IMR-90 (cell line): ENCODE results near the gene TMED8. TPM values are rescaled to one million over a fixed set of nuclear protein-coding genes. Genes with fewer than 3 reads are reported as not detected.

Experiments
- ATAC-seq: fragments of 200-7000 bp; cut with Tn5 transposase; 2 replicates; pipeline ENCODE4 v1.9.1; 2020; ENCODE audit warnings: low read depth, mild to moderate bottlenecking, moderate library complexity
- BruUV-seq: library from RNA; stranded (reverse); fragments of 400-500 nt; replicated peaks from 2 replicates; lab custom pipeline; 2021; lab: Mats Ljungman, UMichigan
- CTCF ChIA-PET: fragments of 300-600 bp; formaldehyde crosslinking; extraction: SDS; loops from one replicate; lab custom pipeline; 2021; ENCODE audit warnings: antibody characterized with exemption; lab: Yijun Ruan, JAX
- POLR2A ChIA-PET: fragments of 300-600 bp; sonication (Branson Sonifier 250); formaldehyde crosslinking; loops from one replicate; lab custom pipeline; 2022; ENCODE audit warnings: antibody characterized with exemption; ENCODE audit not compliant: unreplicated experiment; lab: Charles Lee
- DNase-seq: peaks from one replicate; pipeline ENCODE4 v3.0.0; 2013
- H2AFZ ChIP-seq: replicated peaks from 2 replicates; pipeline ENCODE3; 2013; ENCODE audit warnings: low read length, mild to moderate bottlenecking; ENCODE audit not compliant: poor library complexity
- H2AK5ac ChIP-seq: 2 replicates; pipeline ENCODE4 v1.6.1; 2013; ENCODE audit warnings: low read depth, low read length, inconsistent platforms
- H2AK9ac ChIP-seq: replicated peaks from 2 replicates; pipeline ENCODE3; 2013; ENCODE audit warnings: mild to moderate bottlenecking, low read depth, low read length, moderate library complexity; ENCODE audit not compliant: poor library complexity
- H2BK120ac ChIP-seq: 2 replicates; pipeline ENCODE4 v1.6.1; 2013; ENCODE audit warnings: low read depth, low read length, inconsistent platforms
- H2BK15ac ChIP-seq: 3 replicates; pipeline ENCODE4 v1.6.1; 2013; ENCODE audit warnings: low read depth, low read length, inconsistent platforms
- H2BK20ac ChIP-seq: 2 replicates; pipeline ENCODE4 v1.6.1; 2013; ENCODE audit warnings: low read depth, mild to moderate bottlenecking, inconsistent platforms, low read length, moderate library complexity
- H2BK5ac ChIP-seq: 2 replicates; pipeline ENCODE4 v1.6.1; 2013; ENCODE audit warnings: mild to moderate bottlenecking, low read depth, low read length, inconsistent platforms; ENCODE audit not compliant: poor library complexity, severe bottlenecking
- H3K14ac ChIP-seq: replicated peaks from 2 replicates; pipeline ENCODE4 v1.6.1; 2013; ENCODE audit warnings: low read depth, low read length, inconsistent platforms
- H3K18ac ChIP-seq: 2 replicates; pipeline ENCODE4 v1.6.1; 2013; ENCODE audit warnings: low read depth, low read length, control low read depth
- H3K23ac ChIP-seq: 2 replicates; pipeline ENCODE4 v1.6.1; 2013; ENCODE audit warnings: low read depth, low read length, inconsistent platforms
- H3K27ac ChIP-seq: 2 replicates; pipeline ENCODE4 v1.5.1; 2013; ENCODE audit warnings: mild to moderate bottlenecking, control low read depth, low read length; ENCODE audit not compliant: insufficient read depth
- H3K27me3 ChIP-seq: 2 replicates; pipeline ENCODE4 v1.6.1; 2013; ENCODE audit warnings: low read length; ENCODE audit not compliant: control insufficient read depth, insufficient read depth
- H3K36me3 ChIP-seq: 2 replicates; pipeline ENCODE4 v1.6.1; 2013; ENCODE audit warnings: low read length, mixed read lengths; ENCODE audit not compliant: control insufficient read depth, insufficient read depth
- H3K4ac ChIP-seq: 2 replicates; pipeline ENCODE4 v1.6.1; 2013; ENCODE audit warnings: low read depth, low read length, inconsistent platforms
- H3K4me1 ChIP-seq: 2 replicates; pipeline ENCODE4 v1.6.1; 2013; ENCODE audit warnings: low read length, mixed read lengths; ENCODE audit not compliant: control insufficient read depth, insufficient read depth
- H3K4me2 ChIP-seq: 2 replicates; pipeline ENCODE4 v1.6.1; 2013; ENCODE audit warnings: low read depth, mild to moderate bottlenecking, control low read depth, low read length, moderate library complexity
- H3K4me3 ChIP-seq: 2 replicates; pipeline ENCODE4 v1.5.1; 2013; ENCODE audit warnings: low read depth, mild to moderate bottlenecking, control low read depth, low read length, moderate library complexity; ENCODE audit not compliant: insufficient read depth
- H3K56ac ChIP-seq: 2 replicates; pipeline ENCODE4 v1.6.1; 2013; ENCODE audit warnings: low read length, inconsistent platforms; ENCODE audit not compliant: insufficient read depth; ENCODE audit errors: extremely low read depth
- H3K79me1 ChIP-seq, 2 experiments: 2 replicates each; pipeline ENCODE4 v1.6.1; 2013; ENCODE audit warnings: low read length in 2 of 2, inconsistent platforms in 1 of 2, low read depth in 1 of 2
- H3K9ac ChIP-seq: 2 replicates; pipeline ENCODE4 v1.6.1; 2013; ENCODE audit warnings: low read depth, low read length, control low read depth
- H3K9me1 ChIP-seq: 2 replicates; pipeline ENCODE4 v1.6.1; 2013; ENCODE audit warnings: low read length, inconsistent platforms; ENCODE audit not compliant: insufficient read depth
- H3K9me3 ChIP-seq: 2 replicates; pipeline ENCODE4 v1.6.1; 2013; ENCODE audit warnings: low read length; ENCODE audit not compliant: control insufficient read depth, insufficient read depth
- H4K20me1 ChIP-seq: 2 replicates; pipeline ENCODE4 v1.6.1; 2013; ENCODE audit warnings: low read length, inconsistent platforms; ENCODE audit not compliant: insufficient read depth
- H4K5ac ChIP-seq: 2 replicates; pipeline ENCODE4 v1.6.1; 2013; ENCODE audit warnings: mild to moderate bottlenecking, low read depth, low read length, control low read depth
- H4K8ac ChIP-seq, 2 experiments: 2 replicates each; pipeline ENCODE4 v1.6.1; 2013; ENCODE audit warnings: low read depth in 2 of 2, low read length in 2 of 2, control low read depth in 1 of 2, inconsistent platforms in 1 of 2
- H4K91ac ChIP-seq: 2 replicates; pipeline ENCODE4 v1.6.1; 2013; ENCODE audit warnings: low read depth, low read length, inconsistent platforms; ENCODE audit not compliant: insufficient read depth
- BHLHE40 ChIP-seq: fragments of 150-350 bp; IDR thresholded peaks from 2 replicates; pipeline ENCODE4 v1.6.1; 2016; ENCODE audit warnings: mild to moderate bottlenecking, low read depth, low read length
- FOS ChIP-seq: fragments of 150-350 bp; IDR thresholded peaks from 2 replicates; pipeline ENCODE4 v1.6.1; 2016; ENCODE audit warnings: low read depth, low read length
- MAFK ChIP-seq: IDR thresholded peaks from 2 replicates; pipeline ENCODE4 v1.6.1; 2012; ENCODE audit warnings: low read depth, low read length, improper control_type of control experiment
- MAZ ChIP-seq: IDR thresholded peaks from 2 replicates; pipeline ENCODE4 v1.6.1; 2012; ENCODE audit warnings: low read depth, mild to moderate bottlenecking, low read length, improper control_type of control experiment, moderate library complexity, borderline replicate concordance
- MXI1 ChIP-seq: IDR thresholded peaks from 2 replicates; pipeline ENCODE4 v1.6.1; 2012; ENCODE audit warnings: low read depth, mild to moderate bottlenecking, low read length, moderate library complexity, borderline replicate concordance
- NFE2L2 ChIP-seq: fragments of 150-350 bp; IDR thresholded peaks from 2 replicates; pipeline ENCODE4 v1.6.1; 2016; ENCODE audit warnings: low read depth, mild to moderate bottlenecking, low read length
- POLR2A ChIP-seq: IDR thresholded peaks from 2 replicates; pipeline ENCODE4 v1.6.1; 2012; ENCODE audit warnings: mild to moderate bottlenecking, low read depth, low read length
- RAD21 ChIP-seq: IDR thresholded peaks from 2 replicates; pipeline ENCODE4 v1.6.1; 2012; ENCODE audit warnings: low read length, improper control_type of control experiment
- RCOR1 ChIP-seq: IDR thresholded peaks from 2 replicates; pipeline ENCODE4 v1.6.1; 2012; ENCODE audit warnings: mild to moderate bottlenecking, low read length, improper control_type of control experiment; ENCODE audit not compliant: insufficient replicate concordance
- WGBS, 2 experiments: methylation state at CpG; one replicate each; pipeline versions ENCODE4 v1.1.5 to v1.1.7; 2013; ENCODE audit warnings: missing lambda C conversion rate in 2 of 2; ENCODE audit not compliant: insufficient read length in 1 of 2; ENCODE audit errors: extremely low coverage in 2 of 2; 5-methylcytosine and 5-hydroxymethylcytosine counted together
- dilution Hi-C: fragments of 300-500 bp; cut with HindIII; formaldehyde crosslinking; loops from one replicate; pipeline ENCODE4 v1.14.3; 2018; ENCODE audit warnings: low sequenced_read_pairs; ENCODE audit not compliant: unreplicated experiment
- in situ Hi-C: fragments of 300-500 bp; cut with MboI; formaldehyde crosslinking; loops from 3 replicates; pipeline ENCODE4 v1.14.3; 2019; ENCODE audit warnings: low sequenced_read_pairs, inconsistent platforms, mixed read lengths
- intact Hi-C: fragments of 100-400 bp; cut with micrococcal nuclease; formaldehyde crosslinking; loops from 2 replicates; pipeline ENCODE4 v1.10.0; 2022
- polyA plus RNA-seq, 3 experiments: library from polyadenylated mRNA; depleted of rRNA; stranded (reverse); fragments of >200 nt; gene quantifications; 2 replicates each; pipeline ENCODE4 v1.2.3, GENCODE V29; 2012; ENCODE audit warnings: low replicate concordance in 1 of 3
- total RNA-seq: library from RNA; depleted of rRNA; stranded (reverse); fragments of >200 nt; gene quantifications from 2 replicates; pipeline ENCODE4 v1.2.3, GENCODE V29; 2012
- TF ChIP-seq, protein P1 (sequence below): fragments of 150-350 bp; IDR thresholded peaks from 2 replicates; pipeline ENCODE4 v1.6.1; 2017; ENCODE audit warnings: mild to moderate bottlenecking, antibody characterized with exemption, low read length, low read depth
- TF ChIP-seq, protein P2 (sequence below): fragments of 150-350 bp; IDR thresholded peaks from 2 replicates; pipeline ENCODE4 v1.6.1; 2016; ENCODE audit warnings: low read depth, mild to moderate bottlenecking, low read length, moderate library complexity, borderline replicate concordance

The TMED8 gene
- total and polyA plus RNA-seq, 2 of the 4 experiments (the other 2 are of a cell fraction): 2.2 to 5.0 TPM

DNA sequence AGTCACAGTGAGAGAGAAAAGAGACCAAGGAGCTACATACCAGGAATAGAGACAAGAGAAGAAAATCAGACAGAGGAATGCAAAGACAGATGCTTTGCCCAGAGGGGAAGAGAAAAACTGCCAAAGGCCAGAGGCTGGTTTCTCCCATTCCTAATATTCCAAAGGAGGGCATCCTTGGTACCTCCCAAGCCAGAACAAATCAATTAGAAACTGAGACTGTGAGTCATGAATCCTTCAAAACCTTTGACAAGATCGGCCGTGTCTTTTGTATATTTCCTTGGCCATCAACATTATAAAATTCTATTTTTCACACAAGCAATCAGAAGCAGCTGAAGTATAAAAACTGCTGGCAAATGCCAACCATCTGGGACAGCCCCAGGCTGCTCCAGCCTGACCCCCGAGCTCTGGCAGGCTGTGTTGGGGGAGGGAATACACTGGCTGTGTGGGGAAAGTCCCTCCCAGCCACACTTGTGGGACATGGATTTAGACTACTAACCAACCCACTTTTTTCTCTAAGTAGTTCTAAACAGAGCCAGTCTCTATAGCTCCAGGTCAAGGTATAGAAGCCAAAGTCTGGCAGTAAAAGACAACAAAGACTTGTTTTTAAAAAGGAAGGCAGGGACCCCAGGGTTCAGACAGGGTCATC is 69.9 kb downstream of the TMED8 start (continued):
- TF ChIP-seq MAZ (no peak), MXI1 (no peak), POLR2A (no peak)

DNA sequence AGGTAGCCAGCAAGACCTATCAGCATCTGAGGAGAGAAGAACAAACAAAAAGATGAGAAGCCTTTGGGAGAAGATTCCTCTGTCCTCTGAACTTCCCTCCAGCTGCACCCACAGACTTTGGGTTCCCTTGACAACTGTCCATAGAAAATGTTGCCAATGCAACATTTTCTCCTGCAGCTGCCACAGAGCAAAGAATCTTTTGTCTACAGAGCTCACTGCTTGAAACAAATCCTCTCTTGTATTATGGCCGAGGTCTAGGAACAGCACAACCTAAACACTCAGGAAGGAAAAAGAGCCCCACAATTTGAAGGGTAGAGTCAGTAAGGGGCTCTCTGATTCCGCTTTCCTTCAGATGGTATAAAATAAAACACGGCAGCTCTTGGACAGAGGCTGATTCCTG is 70.5 kb downstream of the TMED8 start:
- Histone ChIP-seq H3K36me3 (no peaks in the 10 kb centered on the region), H2BK15ac (no peak overlapping the region; the same call in 2 of the 3 replicates), H2AFZ (no peak overlapping the region), H3K4me3 (no peak overlapping the region), H3K9me3 (no peaks in the 10 kb centered on the region), H3K27me3 (no peaks in the 10 kb centered on the region), H3K27ac (no peak overlapping the region; the same call in 1 of the 2 replicates), H3K4me2 (0 out of 2 replicates have a peak overlapping the region, but pooled peaks have one; percentile 22), H3K14ac (no peak overlapping the region), H2AK9ac (no peak overlapping the region), H3K56ac (peak overlapping the region; percentile 36; the same call in 1 of the 2 replicates), H3K9ac (no peak overlapping the region), H3K4ac (peak overlapping the region; percentile 12), H3K4me1 (peaks cover 12% of the 10 kb centered on the region), H4K5ac (no peak overlapping the region), H3K23ac (no peak overlapping the region), H4K91ac (peak overlapping the region; percentile 13; the same call in 1 of the 2 replicates), H4K8ac (peak overlapping the region; percentile 2 to 37; a peak in 2 of 4 replicates), H3K79me1 (peaks cover 6 to 18% of the 10 kb centered on the region in 2 experiments), H2AK5ac (peak overlapping the region; percentile 22; the same call in 1 of the 2 replicates), H2BK120ac (0 out of 2 replicates have a peak overlapping the region, but pooled peaks have one; percentile 4), H3K18ac (0 out of 2 replicates have a peak overlapping the region, but pooled peaks have one; percentile 21), H2BK20ac (peak overlapping the region; percentile 47; the same call in 1 of the 2 replicates), H2BK5ac (no peak overlapping the region), H4K20me1 (peaks cover 7% of the 10 kb centered on the region; the same call in 1 of the 2 replicates), H3K9me1 (peaks cover 15% of the 10 kb centered on the region)
- intact Hi-C loops: no loop called here
- POLR2A ChIA-PET: no interaction called here
- DNase-seq (no peak), ATAC-seq (no peak)
- no TSS peak for BruUV-seq
- 67% methylated on average over 2 of the region's 3 CpGs; no CpG with 5 or more reads in 1 of the 2 experiments for WGBS, 2 experiments
- dilution Hi-C loops: no loop called here
- no peak for TF ChIP-seq FOS
- TF ChIP-seq RCOR1: no peak
- no peak for TF ChIP-seq MXI1
- TF ChIP-seq RAD21: no peak
- TF ChIP-seq MAFK: no peak
- no peak for TF ChIP-seq POLR2A
- TF ChIP-seq, protein P1, sequence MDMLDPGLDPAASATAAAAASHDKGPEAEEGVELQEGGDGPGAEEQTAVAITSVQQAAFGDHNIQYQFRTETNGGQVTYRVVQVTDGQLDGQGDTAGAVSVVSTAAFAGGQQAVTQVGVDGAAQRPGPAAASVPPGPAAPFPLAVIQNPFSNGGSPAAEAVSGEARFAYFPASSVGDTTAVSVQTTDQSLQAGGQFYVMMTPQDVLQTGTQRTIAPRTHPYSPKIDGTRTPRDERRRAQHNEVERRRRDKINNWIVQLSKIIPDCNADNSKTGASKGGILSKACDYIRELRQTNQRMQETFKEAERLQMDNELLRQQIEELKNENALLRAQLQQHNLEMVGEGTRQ: no peak
- no peak for TF ChIP-seq NFE2L2
- TF ChIP-seq BHLHE40: no peak
- TF ChIP-seq MAZ: no peak
- TF ChIP-seq, protein P2, sequence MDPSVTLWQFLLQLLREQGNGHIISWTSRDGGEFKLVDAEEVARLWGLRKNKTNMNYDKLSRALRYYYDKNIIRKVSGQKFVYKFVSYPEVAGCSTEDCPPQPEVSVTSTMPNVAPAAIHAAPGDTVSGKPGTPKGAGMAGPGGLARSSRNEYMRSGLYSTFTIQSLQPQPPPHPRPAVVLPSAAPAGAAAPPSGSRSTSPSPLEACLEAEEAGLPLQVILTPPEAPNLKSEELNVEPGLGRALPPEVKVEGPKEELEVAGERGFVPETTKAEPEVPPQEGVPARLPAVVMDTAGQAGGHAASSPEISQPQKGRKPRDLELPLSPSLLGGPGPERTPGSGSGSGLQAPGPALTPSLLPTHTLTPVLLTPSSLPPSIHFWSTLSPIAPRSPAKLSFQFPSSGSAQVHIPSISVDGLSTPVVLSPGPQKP: no peak
- CTCF ChIA-PET: interaction anchor here (1.1 to 1.8 kb wide), 3 partner anchors 9 to 155 kb away, joined by 3 to 16 read pairs (median 3); no protein-coding TSS in a partner anchor
- in situ Hi-C loops: loop anchor here (25.0 kb wide), 1 partner anchor 419 kb away; no protein-coding TSS in a partner anchor
